Gastrocnemius medialis (tissue), 4 donors: Measurements from ENCODE around the gene B4GALT2.

ENCODE experiments used
- POLR2A ChIP-seq, 2 donors: fragments of 450-650 bp; IDR thresholded peaks; one replicate each; pipeline ENCODE4 v1.6.1; 2017; ENCODE audit warnings: antibody characterized with exemption in 2 of 2, mild to moderate bottlenecking in 2 of 2, moderate library complexity in 2 of 2
- TF ChIP-seq, protein P1 (sequence below), 5 experiments: fragments of 450-650 bp in 3 of 5; fragments of 200-600 bp in 2 of 5; sonication (generic) in 2 of 5; IDR thresholded peaks in 4 of 5; conservative IDR thresholded peaks in 1 of 5; 1 replicate in 4 of 5; 2 replicates in 1 of 5; pipeline ENCODE4 v1.5.1; 2016 to 2019; ENCODE audit warnings: antibody characterized with exemption in 5 of 5, mild to moderate bottlenecking in 3 of 5, moderate library complexity in 3 of 5

DNA sequence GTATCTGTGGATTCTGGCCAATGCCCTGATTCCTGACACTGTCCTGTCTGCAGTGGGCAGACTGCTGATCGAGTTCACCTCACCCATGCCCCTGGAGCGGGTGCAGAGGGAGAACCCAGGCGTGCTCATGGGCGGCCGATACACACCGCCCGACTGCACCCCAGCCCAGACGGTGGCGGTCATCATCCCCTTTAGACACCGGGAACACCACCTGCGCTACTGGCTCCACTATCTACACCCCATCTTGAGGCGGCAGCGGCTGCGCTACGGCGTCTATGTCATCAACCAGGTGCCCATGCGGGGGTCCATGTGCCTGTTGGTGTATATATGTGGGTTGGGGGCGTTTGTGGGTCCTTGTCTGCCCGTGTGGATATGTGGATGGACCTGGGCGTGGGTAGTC, 2.6 kb downstream of the B4GALT2 start:
- no peak for TF ChIP-seq POLR2A (IDR thresholded peaks at IDR 0.05)
- TF ChIP-seq, protein P1, sequence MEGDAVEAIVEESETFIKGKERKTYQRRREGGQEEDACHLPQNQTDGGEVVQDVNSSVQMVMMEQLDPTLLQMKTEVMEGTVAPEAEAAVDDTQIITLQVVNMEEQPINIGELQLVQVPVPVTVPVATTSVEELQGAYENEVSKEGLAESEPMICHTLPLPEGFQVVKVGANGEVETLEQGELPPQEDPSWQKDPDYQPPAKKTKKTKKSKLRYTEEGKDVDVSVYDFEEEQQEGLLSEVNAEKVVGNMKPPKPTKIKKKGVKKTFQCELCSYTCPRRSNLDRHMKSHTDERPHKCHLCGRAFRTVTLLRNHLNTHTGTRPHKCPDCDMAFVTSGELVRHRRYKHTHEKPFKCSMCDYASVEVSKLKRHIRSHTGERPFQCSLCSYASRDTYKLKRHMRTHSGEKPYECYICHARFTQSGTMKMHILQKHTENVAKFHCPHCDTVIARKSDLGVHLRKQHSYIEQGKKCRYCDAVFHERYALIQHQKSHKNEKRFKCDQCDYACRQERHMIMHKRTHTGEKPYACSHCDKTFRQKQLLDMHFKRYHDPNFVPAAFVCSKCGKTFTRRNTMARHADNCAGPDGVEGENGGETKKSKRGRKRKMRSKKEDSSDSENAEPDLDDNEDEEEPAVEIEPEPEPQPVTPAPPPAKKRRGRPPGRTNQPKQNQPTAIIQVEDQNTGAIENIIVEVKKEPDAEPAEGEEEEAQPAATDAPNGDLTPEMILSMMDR (IDR thresholded peaks at IDR 0.05 in 4 of 5, conservative IDR thresholded peaks at IDR 0.05 in 1 of 5), result no peak
